HG03103 (cell line): ENCODE measurements around the gene ADCYAP1R1.

Experiments
- ATAC-seq: cut with Tn5 transposase; IDR thresholded peaks from one replicate; pipeline ENCODE4 v1.9.1; 2021; ENCODE audit warnings: low read depth; ENCODE audit not compliant: unreplicated experiment

ADCYAP1R1 gene

GRCh38 chr7:31082017-31082416, 29.9 kb downstream of the ADCYAP1R1 start:
- ATAC-seq, result no peak

GRCh38 chr7:31082447-31082846, 30.3 kb downstream of the ADCYAP1R1 start:
- ATAC-seq, result no peak

GRCh38 chr7:31083210-31083786, 31.2 kb downstream of the ADCYAP1R1 start:
- ATAC-seq, result no peak

GRCh38 chr7:31084226-31084625, 32.1 kb downstream of the ADCYAP1R1 start:
- ATAC-seq, result no peak

- no peak for ATAC-seq
Measured at GRCh38 chr7:31087351-31087750, 35.2 kb downstream of the ADCYAP1R1 start.

GRCh38 chr7:31091924-31092434, 39.9 kb downstream of the ADCYAP1R1 start:
- ATAC-seq, result no peak

- no peak for ATAC-seq
Measured at GRCh38 chr7:31092606-31093005, 40.5 kb downstream of the ADCYAP1R1 start.

- ATAC-seq, result no peak
Measured at GRCh38 chr7:31093282-31093681, 41.2 kb downstream of the ADCYAP1R1 start.

- no peak for ATAC-seq
Measured at GRCh38 chr7:31094271-31094670, 42.2 kb downstream of the ADCYAP1R1 start.

GRCh38 chr7:31095286-31096197, 43.4 kb downstream of the ADCYAP1R1 start:
- no peak for ATAC-seq

GRCh38 chr7:31096198-31096876, 44.2 kb downstream of the ADCYAP1R1 start:
- no peak for ATAC-seq

- no peak for ATAC-seq
Measured at GRCh38 chr7:31096877-31097258, 44.8 kb downstream of the ADCYAP1R1 start.

GRCh38 chr7:31098642-31099360, 46.7 kb downstream of the ADCYAP1R1 start:
- no peak for ATAC-seq

GRCh38 chr7:31099451-31100444, 47.6 kb downstream of the ADCYAP1R1 start:
- ATAC-seq, result no peak

GRCh38 chr7:31100445-31100844, 48.3 kb downstream of the ADCYAP1R1 start:
- no peak for ATAC-seq

- ATAC-seq, result no peak
Measured at GRCh38 chr7:31100871-31101270, 48.8 kb downstream of the ADCYAP1R1 start.

GRCh38 chr7:31101544-31101943, 49.4 kb downstream of the ADCYAP1R1 start:
- no peak for ATAC-seq

- no peak for ATAC-seq
Measured at GRCh38 chr7:31102151-31102972, 50.3 kb downstream of the ADCYAP1R1 start.
